T-helper 2 cell treated with Interferon-gamma antibody and Interleukin-4, amounts not matched to agents 5 μg/mL and 100 μg/mL, for 36 hours (primary cell): ENCODE data around the gene TNS3.

Source experiments
- DNase-seq: peaks from one replicate; pipeline ENCODE4 v3.0.0; 2021; ENCODE audit warnings: low spot score
- H3K27ac Mint-ChIP-seq: one replicate; pipeline ENCODE4 v1.8.0; 2021; ENCODE audit warnings: mild to moderate bottlenecking, mixed read lengths
- H3K27me3 Mint-ChIP-seq: one replicate; pipeline ENCODE4 v1.8.0; 2021; ENCODE audit warnings: low read depth, mixed read lengths
- H3K36me3 Mint-ChIP-seq: one replicate; pipeline ENCODE4 v1.8.0; 2021; ENCODE audit warnings: low read depth, mixed read lengths
- H3K4me1 Mint-ChIP-seq: one replicate; pipeline ENCODE4 v1.8.0; 2021; ENCODE audit warnings: low read depth, mixed read lengths
- H3K4me3 Mint-ChIP-seq: one replicate; pipeline ENCODE4 v1.8.0; 2022; ENCODE audit warnings: mild to moderate bottlenecking, moderate library complexity, mixed read lengths
- H3K9me3 Mint-ChIP-seq: one replicate; pipeline ENCODE4 v1.8.0; 2021; ENCODE audit warnings: mixed read lengths

Gene TNS3

GRCh38 chr7:47570649-47571050, 11.3 kb downstream of the TNS3 start:
- H3K27me3 Mint-ChIP-seq, result peaks cover 17% of the 10 kb centered on the region
- no peaks in the 10 kb centered on the region for H3K4me1 Mint-ChIP-seq
- no peaks in the 10 kb centered on the region for H3K36me3 Mint-ChIP-seq
- H3K27ac Mint-ChIP-seq, result no peak overlapping the region
- no peak overlapping the region for H3K4me3 Mint-ChIP-seq
- no peak for DNase-seq
- no peaks in the 10 kb centered on the region for H3K9me3 Mint-ChIP-seq

- no peak for DNase-seq
- no peaks in the 10 kb centered on the region for H3K4me1 Mint-ChIP-seq
- H3K4me3 Mint-ChIP-seq, result no peak overlapping the region
- no peak overlapping the region for H3K27ac Mint-ChIP-seq
- H3K9me3 Mint-ChIP-seq, result no peaks in the 10 kb centered on the region
- H3K36me3 Mint-ChIP-seq, result no peaks in the 10 kb centered on the region
- peaks cover 8% of the 10 kb centered on the region for H3K27me3 Mint-ChIP-seq
These were observed 13.4 kb downstream of the TNS3 start for GRCh38 chr7:47568547-47568946.

- no peak overlapping the region for H3K27ac Mint-ChIP-seq
- H3K36me3 Mint-ChIP-seq, result no peaks in the 10 kb centered on the region
- H3K4me1 Mint-ChIP-seq, result no peaks in the 10 kb centered on the region
- H3K9me3 Mint-ChIP-seq, result no peaks in the 10 kb centered on the region
- H3K27me3 Mint-ChIP-seq, result peaks cover 8% of the 10 kb centered on the region
- no peak for DNase-seq
- no peak overlapping the region for H3K4me3 Mint-ChIP-seq
These were observed 13.9 kb downstream of the TNS3 start for GRCh38 chr7:47568056-47568455.

- peaks cover 3% of the 10 kb centered on the region for H3K27me3 Mint-ChIP-seq
- H3K27ac Mint-ChIP-seq, result no peak overlapping the region
- no peaks in the 10 kb centered on the region for H3K4me1 Mint-ChIP-seq
- H3K36me3 Mint-ChIP-seq, result no peaks in the 10 kb centered on the region
- H3K9me3 Mint-ChIP-seq, result no peaks in the 10 kb centered on the region
- H3K4me3 Mint-ChIP-seq, result no peak overlapping the region
- DNase-seq, result no peak
These were observed 16.2 kb downstream of the TNS3 start for GRCh38 chr7:47565640-47566250.

GRCh38 chr7:47563521-47563920, 18.4 kb downstream of the TNS3 start:
- Mint-ChIP-seq H3K27me3 (no peaks in the 10 kb centered on the region), H3K36me3 (no peaks in the 10 kb centered on the region), H3K27ac (no peak overlapping the region), H3K4me1 (no peaks in the 10 kb centered on the region), H3K4me3 (no peak overlapping the region), H3K9me3 (no peaks in the 10 kb centered on the region)
- DNase-seq, result no peak

- Mint-ChIP-seq H3K27ac (no peak overlapping the region), H3K4me1 (no peaks in the 10 kb centered on the region), H3K9me3 (no peaks in the 10 kb centered on the region), H3K27me3 (no peaks in the 10 kb centered on the region), H3K36me3 (no peaks in the 10 kb centered on the region), H3K4me3 (no peak overlapping the region)
- DNase-seq, result no peak
These were observed 20.0 kb downstream of the TNS3 start for GRCh38 chr7:47561715-47562446.

GRCh38 chr7:47559306-47560220, 22.3 kb downstream of the TNS3 start:
- DNase-seq, result no peak
- H3K27ac Mint-ChIP-seq, result no peak overlapping the region
- no peaks in the 10 kb centered on the region for H3K27me3 Mint-ChIP-seq
- no peaks in the 10 kb centered on the region for H3K4me1 Mint-ChIP-seq
- no peak overlapping the region for H3K4me3 Mint-ChIP-seq
- no peaks in the 10 kb centered on the region for H3K9me3 Mint-ChIP-seq
- no peaks in the 10 kb centered on the region for H3K36me3 Mint-ChIP-seq

GRCh38 chr7:47557694-47558670, 23.9 kb downstream of the TNS3 start:
- Mint-ChIP-seq H3K27ac (no peak overlapping the region), H3K4me1 (no peaks in the 10 kb centered on the region), H3K9me3 (no peaks in the 10 kb centered on the region), H3K36me3 (no peaks in the 10 kb centered on the region), H3K4me3 (no peak overlapping the region), H3K27me3 (no peaks in the 10 kb centered on the region)
- DNase-seq, result no peak

GRCh38 chr7:47557317-47557693, 24.6 kb downstream of the TNS3 start:
- no peaks in the 10 kb centered on the region for H3K36me3 Mint-ChIP-seq
- H3K9me3 Mint-ChIP-seq, result no peaks in the 10 kb centered on the region
- H3K4me3 Mint-ChIP-seq, result no peak overlapping the region
- no peak for DNase-seq
- no peaks in the 10 kb centered on the region for H3K4me1 Mint-ChIP-seq
- no peak overlapping the region for H3K27ac Mint-ChIP-seq
- H3K27me3 Mint-ChIP-seq, result no peaks in the 10 kb centered on the region

GRCh38 chr7:47556511-47557180, 25.3 kb downstream of the TNS3 start:
- H3K4me3 Mint-ChIP-seq, result no peak overlapping the region
- H3K27me3 Mint-ChIP-seq, result no peaks in the 10 kb centered on the region
- H3K9me3 Mint-ChIP-seq, result no peaks in the 10 kb centered on the region
- H3K36me3 Mint-ChIP-seq, result no peaks in the 10 kb centered on the region
- no peak for DNase-seq
- no peaks in the 10 kb centered on the region for H3K4me1 Mint-ChIP-seq
- no peak overlapping the region for H3K27ac Mint-ChIP-seq

- no peaks in the 10 kb centered on the region for H3K9me3 Mint-ChIP-seq
- H3K27ac Mint-ChIP-seq, result no peak overlapping the region
- no peak overlapping the region for H3K4me3 Mint-ChIP-seq
- H3K4me1 Mint-ChIP-seq, result no peaks in the 10 kb centered on the region
- no peaks in the 10 kb centered on the region for H3K36me3 Mint-ChIP-seq
- DNase-seq, result no peak
- no peaks in the 10 kb centered on the region for H3K27me3 Mint-ChIP-seq
These were observed 28.6 kb downstream of the TNS3 start for GRCh38 chr7:47553309-47553708.

GRCh38 chr7:47552621-47553020, 29.3 kb downstream of the TNS3 start:
- no peaks in the 10 kb centered on the region for H3K27me3 Mint-ChIP-seq
- no peak overlapping the region for H3K4me3 Mint-ChIP-seq
- H3K36me3 Mint-ChIP-seq, result no peaks in the 10 kb centered on the region
- no peaks in the 10 kb centered on the region for H3K9me3 Mint-ChIP-seq
- no peaks in the 10 kb centered on the region for H3K4me1 Mint-ChIP-seq
- H3K27ac Mint-ChIP-seq, result no peak overlapping the region
- no peak for DNase-seq
